PC-3 (cell line): ENCODE measurements around the gene ATP2B3.

Source experiments
- EZH2phosphoT487 ChIP-seq: fragments of 300-600 bp; sonication (generic); IDR thresholded peaks from 2 replicates; pipeline ENCODE4 v1.6.1; 2018; ENCODE audit warnings: mild to moderate bottlenecking, antibody characterized with exemption, low read length, borderline replicate concordance
- TF ChIP-seq, protein P1 (sequence below): fragments of 300-600 bp; sonication (generic); conservative IDR thresholded peaks from 2 replicates; pipeline ENCODE4 v1.5.1; 2017; ENCODE audit warnings: antibody characterized with exemption, low read depth, mild to moderate bottlenecking, low read length

- TF ChIP-seq, protein P1, sequence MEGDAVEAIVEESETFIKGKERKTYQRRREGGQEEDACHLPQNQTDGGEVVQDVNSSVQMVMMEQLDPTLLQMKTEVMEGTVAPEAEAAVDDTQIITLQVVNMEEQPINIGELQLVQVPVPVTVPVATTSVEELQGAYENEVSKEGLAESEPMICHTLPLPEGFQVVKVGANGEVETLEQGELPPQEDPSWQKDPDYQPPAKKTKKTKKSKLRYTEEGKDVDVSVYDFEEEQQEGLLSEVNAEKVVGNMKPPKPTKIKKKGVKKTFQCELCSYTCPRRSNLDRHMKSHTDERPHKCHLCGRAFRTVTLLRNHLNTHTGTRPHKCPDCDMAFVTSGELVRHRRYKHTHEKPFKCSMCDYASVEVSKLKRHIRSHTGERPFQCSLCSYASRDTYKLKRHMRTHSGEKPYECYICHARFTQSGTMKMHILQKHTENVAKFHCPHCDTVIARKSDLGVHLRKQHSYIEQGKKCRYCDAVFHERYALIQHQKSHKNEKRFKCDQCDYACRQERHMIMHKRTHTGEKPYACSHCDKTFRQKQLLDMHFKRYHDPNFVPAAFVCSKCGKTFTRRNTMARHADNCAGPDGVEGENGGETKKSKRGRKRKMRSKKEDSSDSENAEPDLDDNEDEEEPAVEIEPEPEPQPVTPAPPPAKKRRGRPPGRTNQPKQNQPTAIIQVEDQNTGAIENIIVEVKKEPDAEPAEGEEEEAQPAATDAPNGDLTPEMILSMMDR: no peak
- no peak for TF ChIP-seq EZH2phosphoT487
Observed at GRCh38 chrX:153547195-153547594, 29.8 kb downstream of the ATP2B3 start.
